ENCODE data around the gene ELN.

- TF ChIP-seq EZH2 (IDR thresholded peaks at IDR 0.05; ENCODE audit: borderline replicate concordance) (no peak), CTCF (IDR thresholded peaks at IDR 0.05; ENCODE audit: poor library complexity) (no peak), EZH2phosphoT487 (IDR thresholded peaks at IDR 0.05; ENCODE audit: low read depth, severe bottlenecking, unreplicated experiment) (no peak)
These were observed 43.1 kb downstream of the ELN start for GRCh38 chr7:74071121-74071520.

Measured in hepatocyte (in vitro differentiated cells).